Fibroblast of lung (primary cell): ENCODE measurements around the gene MSL2. TPM values are rescaled to one million over a fixed set of nuclear protein-coding genes. Genes with fewer than 3 reads are reported as not detected.

Experiments used
- DNase-seq, 2 donors: peaks; one replicate each; pipeline versions ENCODE4 v3.0.0 to v3.0.0-alpha.2; 2010; ENCODE audit warnings: low read depth in 2 of 2
- H2AFZ ChIP-seq: 2 replicates; pipeline ENCODE4 v1.5.1; 2012; ENCODE audit warnings: low read length, control low read depth, inconsistent platforms
- H3K27ac ChIP-seq: 2 replicates; pipeline ENCODE4 v1.5.1; 2011; ENCODE audit warnings: low read length, control low read depth; ENCODE audit not compliant: insufficient read depth
- H3K27me3 ChIP-seq: 2 replicates; pipeline ENCODE4 v1.5.1; 2011; ENCODE audit warnings: mild to moderate bottlenecking, low read length; ENCODE audit not compliant: control insufficient read depth, insufficient read depth
- H3K36me3 ChIP-seq: 2 replicates; pipeline ENCODE4 v1.5.1; 2011; ENCODE audit warnings: low read length; ENCODE audit not compliant: control insufficient read depth, insufficient read depth
- H3K4me1 ChIP-seq: 2 replicates; pipeline ENCODE4 v1.5.1; 2011; ENCODE audit warnings: low read length; ENCODE audit not compliant: control insufficient read depth, insufficient read depth; ENCODE audit errors: extremely low read depth
- H3K4me2 ChIP-seq: 2 replicates; pipeline ENCODE4 v1.5.1; 2011; ENCODE audit warnings: low read length, control low read depth; ENCODE audit not compliant: insufficient read depth; ENCODE audit errors: extremely low read depth
- H3K4me3 ChIP-seq, 4 experiments: fragments of 200-600 bp in 1 of 4; sonication (generic) in 1 of 4; replicated peaks in 1 of 4; 2 replicates each; pipeline ENCODE4 v1.5.1; 2011 to 2016; ENCODE audit warnings: low read length in 4 of 4, low read depth in 3 of 4, mild to moderate bottlenecking in 3 of 4, control low read depth in 2 of 4, inconsistent platforms in 1 of 4, mixed read lengths in 1 of 4; ENCODE audit not compliant: insufficient read depth in 1 of 4; ENCODE audit errors: control extremely low read depth in 1 of 4
- H3K79me2 ChIP-seq: 2 replicates; pipeline ENCODE4 v1.5.1; 2012; ENCODE audit warnings: mild to moderate bottlenecking, low read length, inconsistent platforms; ENCODE audit not compliant: control insufficient read depth, insufficient read depth
- H3K9ac ChIP-seq: 2 replicates; pipeline ENCODE4 v1.5.1; 2011; ENCODE audit warnings: mild to moderate bottlenecking, low read length, control low read depth; ENCODE audit not compliant: insufficient read depth
- H3K9me3 ChIP-seq: 2 replicates; pipeline ENCODE4 v1.5.1; 2012; ENCODE audit warnings: low read depth, low read length; ENCODE audit not compliant: control insufficient read depth, insufficient read depth
- H4K20me1 ChIP-seq: 2 replicates; pipeline ENCODE4 v1.5.1; 2011; ENCODE audit warnings: low read length; ENCODE audit not compliant: control insufficient read depth, insufficient read depth; ENCODE audit errors: extremely low read depth
- CTCF ChIP-seq, 2 donors: IDR thresholded peaks in 1 of 2; conservative IDR thresholded peaks in 1 of 2; 1 replicate in 1 of 2; 2 replicates in 1 of 2; pipeline ENCODE4 v1.5.1; 2011 to 2012; ENCODE audit warnings: low read length in 2 of 2, control low read depth in 1 of 2, inconsistent platforms in 1 of 2, low read depth in 1 of 2, mild to moderate bottlenecking in 1 of 2
- EZH2 ChIP-seq: IDR thresholded peaks from 2 replicates; pipeline ENCODE4 v1.5.1; 2012; ENCODE audit warnings: low read length, control low read depth, mild to moderate bottlenecking; ENCODE audit errors: missing control alignments
- polyA plus RNA-seq, 2 donors: library from polyadenylated mRNA; depleted of rRNA in 1 of 2; stranded (reverse) in 1 of 2; unstranded in 1 of 2; fragments of >200 nt; gene quantifications; 2 replicates each; pipeline ENCODE4 v1.2.1, GENCODE V29; 2011 to 2012; ENCODE audit warnings: missing spikeins in 1 of 2
- total RNA-seq: library from RNA; depleted of rRNA; stranded (reverse); fragments of >200 nt; gene quantifications from 2 replicates; pipeline ENCODE4 v1.2.1, GENCODE V29; 2014

Gene MSL2
- total and polyA plus RNA-seq, 2 donors (not counting 1 experiment from before 2014, with no cell fraction given), result 12.1 to 19.7 TPM

DNA sequence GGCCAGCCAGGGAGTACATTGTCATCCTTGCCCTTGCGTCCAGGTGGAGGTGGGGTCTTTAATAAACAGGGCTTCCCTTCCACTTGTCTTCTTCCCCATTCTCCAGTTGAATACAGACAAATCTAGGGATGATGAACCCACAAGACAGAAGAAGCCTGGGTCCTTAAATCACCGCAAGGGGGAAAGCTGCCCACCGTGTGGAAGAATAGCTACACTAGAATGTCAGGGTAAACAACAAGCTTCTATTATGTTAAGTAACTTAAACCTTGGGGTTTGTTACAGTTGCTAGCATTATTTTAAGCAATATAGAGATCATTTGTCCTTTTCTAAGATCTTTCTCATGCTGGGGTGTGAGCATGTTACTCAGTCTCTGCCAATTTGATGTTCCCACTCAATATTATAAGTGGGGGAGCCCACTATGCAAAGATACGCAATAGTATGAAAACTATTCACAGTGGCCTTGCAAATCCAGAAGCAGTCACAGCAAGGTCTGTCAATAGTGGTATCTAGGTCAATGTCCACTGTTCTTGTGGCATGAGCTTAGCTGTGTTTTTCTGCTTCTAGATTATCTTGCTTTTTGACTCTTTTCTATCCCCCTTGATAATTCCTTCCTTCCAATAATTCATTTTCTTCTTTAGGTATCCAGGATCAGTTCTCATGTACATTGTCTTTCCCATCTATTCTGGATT, 42.0 kb upstream of the MSL2 start:
- TF ChIP-seq CTCF (conservative IDR thresholded peaks at IDR 0.05 in 1 of 2, IDR thresholded peaks at IDR 0.05 in 1 of 2; ENCODE audit: low read depth in 1 of 2, low read length in 2 of 2), result no peak
- no peak for TF ChIP-seq EZH2
- H3K36me3 ChIP-seq, result no peaks in the 10 kb centered on the region
- no peak overlapping the region for H3K4me2 ChIP-seq
- H3K79me2 ChIP-seq, result no peaks in the 10 kb centered on the region
- H3K4me1 ChIP-seq, result no peaks in the 10 kb centered on the region
- H4K20me1 ChIP-seq, result no peaks in the 10 kb centered on the region
- H2AFZ ChIP-seq, result no peak overlapping the region
- peaks cover 9% of the 10 kb centered on the region for H3K27me3 ChIP-seq
- H3K27ac ChIP-seq, result no peak overlapping the region
- H3K9me3 ChIP-seq, result no peaks in the 10 kb centered on the region
- no peak overlapping the region for H3K4me3 ChIP-seq
- H3K9ac ChIP-seq, result no peak overlapping the region
- no peak for DNase-seq

DNA sequence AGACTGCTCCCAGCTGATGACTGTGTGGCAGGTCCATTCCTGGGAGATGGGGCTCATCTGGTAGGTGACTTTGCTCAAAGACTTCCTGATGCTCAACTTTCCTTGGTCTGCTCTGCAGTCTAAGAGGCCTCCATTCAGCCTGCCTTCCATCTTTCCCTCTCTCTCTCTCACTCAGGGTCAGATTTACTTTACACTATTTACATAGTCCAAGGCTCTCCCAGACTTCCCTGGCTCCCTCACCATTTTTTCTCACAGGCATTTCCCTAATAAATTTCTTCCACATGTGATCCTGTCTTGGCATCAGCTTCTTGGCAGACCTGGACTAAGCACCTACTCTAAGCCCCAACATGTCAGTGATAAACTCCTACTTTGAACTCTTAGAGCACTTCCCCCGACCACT, 41.0 kb upstream of the MSL2 start:
- no peaks in the 10 kb centered on the region for H3K79me2 ChIP-seq
- H3K27ac ChIP-seq, result no peak overlapping the region
- H3K36me3 ChIP-seq, result no peaks in the 10 kb centered on the region
- no peak overlapping the region for H3K9ac ChIP-seq
- TF ChIP-seq EZH2 (no peak), CTCF (conservative IDR thresholded peaks at IDR 0.05 in 1 of 2, IDR thresholded peaks at IDR 0.05 in 1 of 2; ENCODE audit: low read depth in 1 of 2, low read length in 2 of 2) (no peak)
- peaks cover 9% of the 10 kb centered on the region for H3K27me3 ChIP-seq
- no peak for DNase-seq
- no peaks in the 10 kb centered on the region for H3K9me3 ChIP-seq
- no peak overlapping the region for H2AFZ ChIP-seq
- no peak overlapping the region for H3K4me3 ChIP-seq
- H4K20me1 ChIP-seq, result no peaks in the 10 kb centered on the region
- H3K4me2 ChIP-seq, result no peak overlapping the region
- no peaks in the 10 kb centered on the region for H3K4me1 ChIP-seq

DNA sequence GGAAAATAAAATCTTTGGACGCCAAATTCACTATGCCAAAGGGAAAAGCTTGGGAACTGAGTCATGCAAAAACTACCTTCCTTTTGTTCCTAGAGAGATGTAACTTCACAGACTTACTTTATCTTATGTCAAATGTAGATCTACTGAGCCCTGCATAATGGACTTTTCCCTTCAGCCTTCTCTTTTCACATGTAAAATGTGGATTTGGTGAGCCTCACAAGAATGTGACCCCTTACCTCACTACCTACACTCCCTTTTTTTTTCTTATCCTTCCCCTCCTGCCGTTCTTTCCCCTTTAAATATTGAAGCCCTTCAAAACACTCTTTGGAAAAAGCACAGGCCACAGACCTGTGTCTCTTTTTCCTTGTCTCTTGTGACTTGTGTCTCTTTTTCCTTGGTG, 40.0 kb upstream of the MSL2 start:
- no peak for TF ChIP-seq CTCF (conservative IDR thresholded peaks at IDR 0.05 in 1 of 2, IDR thresholded peaks at IDR 0.05 in 1 of 2; ENCODE audit: low read depth in 1 of 2, low read length in 2 of 2)
- no peak for TF ChIP-seq EZH2
- no peaks in the 10 kb centered on the region for H3K9me3 ChIP-seq
- no peak overlapping the region for H2AFZ ChIP-seq
- H3K27me3 ChIP-seq, result peaks cover 9% of the 10 kb centered on the region
- no peaks in the 10 kb centered on the region for H3K4me1 ChIP-seq
- H4K20me1 ChIP-seq, result no peaks in the 10 kb centered on the region
- no peak overlapping the region for H3K9ac ChIP-seq
- no peak overlapping the region for H3K27ac ChIP-seq
- no peaks in the 10 kb centered on the region for H3K79me2 ChIP-seq
- no peaks in the 10 kb centered on the region for H3K36me3 ChIP-seq
- no peak for DNase-seq
- no peak overlapping the region for H3K4me2 ChIP-seq
- H3K4me3 ChIP-seq, result no peak overlapping the region
